K562 (cell line): ENCODE data around the gene SLC25A29. TPM values are rescaled to one million over a fixed set of nuclear protein-coding genes. Genes with fewer than 3 reads are reported as not detected.

Experiments
- BCOR ChIP-seq: fragments of 450-650 bp; IDR thresholded peaks from 2 replicates; pipeline ENCODE4 v1.6.1; 2016
- E2F3 ChIP-seq: fragments of 250-450 bp; sonication (Bioruptor Pico); IDR thresholded peaks from 2 replicates; pipeline ENCODE4 v1.4.0; 2020; ENCODE audit warnings: mild to moderate bottlenecking
- HCFC1 ChIP-seq: IDR thresholded peaks from 2 replicates; pipeline ENCODE4 v1.6.1; 2012; ENCODE audit warnings: low read depth, low read length, improper control_type of control experiment
- HNRNPLL ChIP-seq: fragments of 200-400 bp; formaldehyde crosslinking; IDR thresholded peaks from 2 replicates; pipeline ENCODE4 v1.6.1; 2017; ENCODE audit warnings: low read length, low read depth, mild to moderate bottlenecking; ENCODE audit not compliant: poor library complexity, severe bottlenecking
- HOXB6 ChIP-seq: fragments of 250-450 bp; sonication (Bioruptor Pico); IDR thresholded peaks from 2 replicates; pipeline ENCODE4 v1.5.1; 2022; ENCODE audit warnings: mild to moderate bottlenecking, borderline replicate concordance
- L3MBTL2 ChIP-seq: fragments of 450-650 bp; IDR thresholded peaks from 2 replicates; pipeline ENCODE4 v1.6.1; 2016; ENCODE audit warnings: mild to moderate bottlenecking, moderate library complexity
- NRF1 ChIP-seq, 2 experiments: fragments of 450-650 bp; IDR thresholded peaks in 1 of 2; conservative IDR thresholded peaks in 1 of 2; 2 replicates each; pipeline ENCODE4 v1.6.1; 2014; ENCODE audit warnings: mild to moderate bottlenecking in 2 of 2
- POLR2G ChIP-seq: fragments of 200-400 bp; formaldehyde crosslinking; IDR thresholded peaks from 2 replicates; pipeline ENCODE4 v1.6.1; 2017; ENCODE audit warnings: low read depth, mild to moderate bottlenecking, antibody characterized with exemption, low read length, moderate library complexity
- RBFOX2 ChIP-seq: fragments of 200-400 bp; formaldehyde crosslinking; IDR thresholded peaks from 2 replicates; pipeline ENCODE4 v1.6.1; 2017; ENCODE audit warnings: low read depth, mild to moderate bottlenecking, low read length, moderate library complexity
- RFX1 ChIP-seq: fragments of 450-650 bp; IDR thresholded peaks from 2 replicates; pipeline ENCODE4 v1.6.1; 2016; ENCODE audit warnings: mild to moderate bottlenecking, moderate library complexity
- SP2 ChIP-seq: IDR thresholded peaks from 2 replicates; pipeline ENCODE4 v1.6.1; 2011; ENCODE audit warnings: mild to moderate bottlenecking, low read depth, low read length, moderate library complexity; ENCODE audit not compliant: poor library complexity, severe bottlenecking; ENCODE audit errors: extremely low read depth
- TFAP4 ChIP-seq: sonication (generic); formaldehyde crosslinking; IDR thresholded peaks from 2 replicates; pipeline ENCODE4 v1.8.0; 2022; ENCODE audit warnings: missing genetic modification reagents, mild to moderate bottlenecking, moderate library complexity, borderline replicate concordance
- ZFP30 ChIP-seq: fragments of 250-450 bp; sonication (Bioruptor Pico); IDR thresholded peaks from 2 replicates; pipeline ENCODE4 v1.8.0; 2022; ENCODE audit warnings: moderate library complexity, mild to moderate bottlenecking, inconsistent platforms, borderline replicate concordance
- polyA plus RNA-seq, 8 experiments: library from polyadenylated mRNA; depleted of rRNA in 4 of 8; stranded (reverse) in 5 of 8; unstranded in 3 of 8; fragments of >200 nt; fragmentation: Nextera tagmentation in 2 of 8; fragmentation: Illumina TruSeq in 1 of 8; extraction: Ambion mirVana in 2 of 8; extraction: Trizol in 1 of 8; gene quantifications; 2 replicates each; pipeline versions ENCODE4 v1.2.1 to v1.2.3, GENCODE V29; 2011 to 2014; ENCODE audit warnings: inconsistent platforms in 1 of 8, missing spikeins in 1 of 8
- total RNA-seq, 7 experiments: library from RNA; depleted of rRNA in 6 of 7; stranded (reverse); fragments of >200 nt in 6 of 7; fragmentation: Illumina TruSeq in 2 of 7; extraction: Trizol in 2 of 7; gene quantifications; 2 replicates each; pipeline versions ENCODE4 v1.2.1 to v1.2.3, GENCODE V29; 2011 to 2021; ENCODE audit warnings: low replicate concordance in 1 of 7
- TF ChIP-seq, protein P1 (sequence below), 3 experiments: IDR thresholded peaks in 2 of 3; conservative IDR thresholded peaks in 1 of 3; 2 replicates each; pipeline ENCODE4 v1.5.1; 2011 to 2012; ENCODE audit warnings: low read length in 3 of 3, mild to moderate bottlenecking in 3 of 3, control low read depth in 2 of 3, improper control_type of control experiment in 1 of 3, inconsistent platforms in 1 of 3, low read depth in 1 of 3, mixed read lengths in 1 of 3, moderate library complexity in 1 of 3; ENCODE audit not compliant: insufficient read depth in 2 of 3
- TF ChIP-seq, protein P2 (sequence below), 2 experiments: fragments of 450-650 bp; formaldehyde crosslinking in 1 of 2; IDR thresholded peaks; 2 replicates each; pipeline versions ENCODE4 v1.4.0 to v1.6.1; 2014 to 2020; ENCODE audit warnings: mild to moderate bottlenecking in 2 of 2, borderline replicate concordance in 1 of 2, low read depth in 1 of 2

SLC25A29 gene
- total and polyA plus RNA-seq, 9 of the 15 experiments (the other 6 are each of a cell fraction or from before 2014, with no cell fraction given) = 0.07 to 17.5 (median 4.8) TPM

GRCh38 chr14:100317912-100318808, 11.9 kb upstream of the SLC25A29 start (continued):
- TF ChIP-seq, protein P1, sequence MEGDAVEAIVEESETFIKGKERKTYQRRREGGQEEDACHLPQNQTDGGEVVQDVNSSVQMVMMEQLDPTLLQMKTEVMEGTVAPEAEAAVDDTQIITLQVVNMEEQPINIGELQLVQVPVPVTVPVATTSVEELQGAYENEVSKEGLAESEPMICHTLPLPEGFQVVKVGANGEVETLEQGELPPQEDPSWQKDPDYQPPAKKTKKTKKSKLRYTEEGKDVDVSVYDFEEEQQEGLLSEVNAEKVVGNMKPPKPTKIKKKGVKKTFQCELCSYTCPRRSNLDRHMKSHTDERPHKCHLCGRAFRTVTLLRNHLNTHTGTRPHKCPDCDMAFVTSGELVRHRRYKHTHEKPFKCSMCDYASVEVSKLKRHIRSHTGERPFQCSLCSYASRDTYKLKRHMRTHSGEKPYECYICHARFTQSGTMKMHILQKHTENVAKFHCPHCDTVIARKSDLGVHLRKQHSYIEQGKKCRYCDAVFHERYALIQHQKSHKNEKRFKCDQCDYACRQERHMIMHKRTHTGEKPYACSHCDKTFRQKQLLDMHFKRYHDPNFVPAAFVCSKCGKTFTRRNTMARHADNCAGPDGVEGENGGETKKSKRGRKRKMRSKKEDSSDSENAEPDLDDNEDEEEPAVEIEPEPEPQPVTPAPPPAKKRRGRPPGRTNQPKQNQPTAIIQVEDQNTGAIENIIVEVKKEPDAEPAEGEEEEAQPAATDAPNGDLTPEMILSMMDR (IDR thresholded peaks at IDR 0.05 in 2 of 3, conservative IDR thresholded peaks at IDR 0.05 in 1 of 3; ENCODE audit: insufficient read depth in 2 of 3, low read depth in 1 of 3, low read length in 3 of 3) = peak; percentile 67 to 81 (median 72)
- peak; percentile 46 for TF ChIP-seq RBFOX2
- TF ChIP-seq ZFP30 (CRISPR knock-in tag) = no peak
- peak; percentile 46; the same call in 1 of the 2 replicates for TF ChIP-seq L3MBTL2
- TF ChIP-seq POLR2G = peak; percentile 57
- TF ChIP-seq, protein P2, sequence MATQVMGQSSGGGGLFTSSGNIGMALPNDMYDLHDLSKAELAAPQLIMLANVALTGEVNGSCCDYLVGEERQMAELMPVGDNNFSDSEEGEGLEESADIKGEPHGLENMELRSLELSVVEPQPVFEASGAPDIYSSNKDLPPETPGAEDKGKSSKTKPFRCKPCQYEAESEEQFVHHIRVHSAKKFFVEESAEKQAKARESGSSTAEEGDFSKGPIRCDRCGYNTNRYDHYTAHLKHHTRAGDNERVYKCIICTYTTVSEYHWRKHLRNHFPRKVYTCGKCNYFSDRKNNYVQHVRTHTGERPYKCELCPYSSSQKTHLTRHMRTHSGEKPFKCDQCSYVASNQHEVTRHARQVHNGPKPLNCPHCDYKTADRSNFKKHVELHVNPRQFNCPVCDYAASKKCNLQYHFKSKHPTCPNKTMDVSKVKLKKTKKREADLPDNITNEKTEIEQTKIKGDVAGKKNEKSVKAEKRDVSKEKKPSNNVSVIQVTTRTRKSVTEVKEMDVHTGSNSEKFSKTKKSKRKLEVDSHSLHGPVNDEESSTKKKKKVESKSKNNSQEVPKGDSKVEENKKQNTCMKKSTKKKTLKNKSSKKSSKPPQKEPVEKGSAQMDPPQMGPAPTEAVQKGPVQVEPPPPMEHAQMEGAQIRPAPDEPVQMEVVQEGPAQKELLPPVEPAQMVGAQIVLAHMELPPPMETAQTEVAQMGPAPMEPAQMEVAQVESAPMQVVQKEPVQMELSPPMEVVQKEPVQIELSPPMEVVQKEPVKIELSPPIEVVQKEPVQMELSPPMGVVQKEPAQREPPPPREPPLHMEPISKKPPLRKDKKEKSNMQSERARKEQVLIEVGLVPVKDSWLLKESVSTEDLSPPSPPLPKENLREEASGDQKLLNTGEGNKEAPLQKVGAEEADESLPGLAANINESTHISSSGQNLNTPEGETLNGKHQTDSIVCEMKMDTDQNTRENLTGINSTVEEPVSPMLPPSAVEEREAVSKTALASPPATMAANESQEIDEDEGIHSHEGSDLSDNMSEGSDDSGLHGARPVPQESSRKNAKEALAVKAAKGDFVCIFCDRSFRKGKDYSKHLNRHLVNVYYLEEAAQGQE (IDR thresholded peaks at IDR 0.05; ENCODE audit: borderline replicate concordance) = peak; percentile 11; the same call in 1 of the 2 replicates
- TF ChIP-seq, protein P2 (CRISPR knock-in tag; IDR thresholded peaks at IDR 0.05; ENCODE audit: low read depth) = no peak
- peak; percentile 85 for TF ChIP-seq RFX1
- peak; percentile 30; the same call in 1 of the 2 replicates for TF ChIP-seq BCOR
- TF ChIP-seq HNRNPLL = peak; percentile 54
- peak; percentile 27 to 43; a peak in 2 of 4 replicates for TF ChIP-seq NRF1 (conservative IDR thresholded peaks at IDR 0.05 in 1 of 2, IDR thresholded peaks at IDR 0.05 in 1 of 2)
- TF ChIP-seq HCFC1 = 0 out of 2 replicates have a peak, but pooled peaks have one; percentile 20
- no peak for TF ChIP-seq E2F3
- TF ChIP-seq SP2 = no peak
- TF ChIP-seq TFAP4 (CRISPR knock-in tag) = 0 out of 2 replicates have a peak, but pooled peaks have one; percentile 16
- TF ChIP-seq HOXB6 (CRISPR knock-in tag) = no peak
